ENCODE data around the gene SLC25A47.
"Not testable (repeated sequence)": the region's sequence is repeated elsewhere in the genome, so short reads cannot be mapped to it uniquely, and the experiment has no call there.

Gene SLC25A47, protein sequence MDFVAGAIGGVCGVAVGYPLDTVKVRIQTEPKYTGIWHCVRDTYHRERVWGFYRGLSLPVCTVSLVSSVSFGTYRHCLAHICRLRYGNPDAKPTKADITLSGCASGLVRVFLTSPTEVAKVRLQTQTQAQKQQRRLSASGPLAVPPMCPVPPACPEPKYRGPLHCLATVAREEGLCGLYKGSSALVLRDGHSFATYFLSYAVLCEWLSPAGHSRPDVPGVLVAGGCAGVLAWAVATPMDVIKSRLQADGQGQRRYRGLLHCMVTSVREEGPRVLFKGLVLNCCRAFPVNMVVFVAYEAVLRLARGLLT

DNA sequence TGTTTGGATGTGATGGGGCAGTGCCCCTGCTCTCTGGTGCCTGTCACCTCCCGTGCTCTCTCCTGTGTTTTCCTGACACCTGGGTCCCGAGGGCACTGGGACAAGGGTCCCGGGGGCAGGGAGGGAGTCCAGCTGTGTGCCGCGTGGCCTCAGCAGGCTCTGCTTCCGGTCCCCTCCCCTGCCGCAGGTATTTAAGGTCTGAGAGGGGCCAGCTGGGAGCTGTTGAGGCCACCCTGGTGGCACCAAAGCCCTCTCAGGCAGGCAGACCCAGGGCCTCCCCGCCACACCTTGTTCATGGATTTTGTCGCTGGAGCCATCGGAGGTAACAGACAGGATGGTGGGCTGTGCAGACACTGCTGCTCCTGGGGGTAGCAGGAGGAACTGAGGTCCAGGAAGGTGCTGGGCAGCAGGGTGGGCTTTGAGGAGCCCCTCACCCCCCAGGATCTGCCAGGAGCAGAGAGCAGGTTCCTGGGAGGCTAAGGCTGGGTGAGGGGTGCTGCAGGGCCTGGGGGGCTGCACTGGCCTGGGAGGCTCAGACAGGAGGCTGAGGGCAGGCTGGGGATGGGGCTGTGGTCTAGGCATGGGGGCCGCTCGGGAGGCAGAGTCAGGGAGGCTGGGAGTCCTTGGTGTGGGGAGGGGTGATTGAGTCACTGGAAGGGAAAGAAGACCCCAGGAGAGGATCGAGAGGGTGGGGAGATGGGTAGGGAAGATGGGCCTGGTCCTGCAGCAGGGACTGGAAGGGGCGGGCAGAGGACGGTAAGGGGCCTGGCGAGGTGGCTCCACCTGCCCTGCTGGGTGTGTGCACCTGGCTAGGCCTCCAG is at the start of gene SLC25A47:
SLC25A47 (plus strand) TSS at position 219 of the 821 bp plus-strand sequence; CDS start at position 295, 76 bp downstream.
- DNase-seq (ENCODE audit: low read depth in 2 of 2), result no peak

DNA sequence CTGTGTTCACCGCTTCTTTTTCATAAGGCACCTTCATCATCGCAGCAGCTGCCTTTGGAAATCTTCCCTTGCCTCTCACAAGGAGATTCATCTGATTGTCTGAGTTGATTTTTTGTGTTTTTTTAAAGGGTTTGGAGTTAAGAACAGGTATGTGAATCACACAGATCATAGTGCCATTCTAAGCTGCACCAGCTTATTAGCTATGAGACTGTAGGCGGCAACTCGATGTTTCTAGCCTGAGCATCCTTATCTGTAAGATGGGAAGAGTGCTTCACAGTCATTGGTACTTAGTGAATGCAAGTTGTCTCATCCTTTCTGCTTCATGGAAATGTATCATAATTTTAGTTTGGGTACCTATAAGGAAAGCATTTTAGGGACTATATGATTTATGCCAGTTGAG is 48.9 kb upstream of the SLC25A47 start:
- no peak for DNase-seq (ENCODE audit: low read depth in 2 of 2)

DNA sequence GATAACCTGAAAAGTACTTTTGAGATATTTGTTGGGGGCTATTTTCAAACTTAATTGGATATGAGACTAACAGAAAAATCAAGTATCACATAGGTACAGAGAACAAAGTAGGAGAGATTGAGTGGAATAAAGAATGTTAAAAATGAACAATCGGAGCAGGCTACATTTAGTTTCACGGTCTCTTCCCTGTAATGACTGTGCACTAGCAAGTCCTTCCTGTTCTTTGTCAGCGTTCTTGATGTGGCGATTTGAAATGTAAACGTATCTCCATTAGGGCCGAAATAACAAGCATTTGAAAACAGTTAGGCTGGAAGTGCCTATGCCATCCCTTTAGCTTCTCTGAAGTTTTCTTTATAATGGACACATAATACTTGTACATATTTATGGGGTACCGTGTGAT is 47.9 kb upstream of the SLC25A47 start:
- DNase-seq (ENCODE audit: low read depth in 2 of 2), result no peak

- no peak for DNase-seq (ENCODE audit: low read depth in 2 of 2)
These were observed 44.4 kb upstream of the SLC25A47 start for GRCh38 chr14:100278702-100279101.

- no peak for DNase-seq (ENCODE audit: low read depth in 2 of 2)
These were observed 44.0 kb upstream of the SLC25A47 start for GRCh38 chr14:100279133-100279532.

DNA sequence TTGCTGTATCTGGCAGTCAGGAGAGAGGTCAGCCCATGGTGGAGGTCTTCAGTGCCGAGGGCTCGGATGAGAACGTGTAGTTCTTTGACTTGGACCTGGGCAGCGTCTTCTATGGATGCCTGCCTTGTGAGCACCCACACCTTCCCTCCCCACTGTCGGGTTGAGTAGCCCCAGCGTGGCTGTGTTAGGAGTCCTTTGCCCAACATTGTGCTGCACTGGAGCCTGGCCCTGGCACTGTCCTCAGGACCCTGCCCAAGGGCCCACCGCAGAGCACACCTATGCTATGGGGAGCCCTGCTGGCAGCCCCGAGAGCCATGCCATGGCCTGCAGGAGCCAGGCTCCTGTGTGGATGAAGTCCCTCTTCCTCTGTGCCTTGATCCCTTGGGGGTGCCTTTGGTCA is 43.6 kb upstream of the SLC25A47 start:
- no peak for DNase-seq (ENCODE audit: low read depth in 2 of 2)

- no peak for DNase-seq (ENCODE audit: low read depth in 2 of 2)
These were observed 41.7 kb upstream of the SLC25A47 start for GRCh38 chr14:100281286-100282082.

GRCh38 chr14:100282083-100282350 is 41.1 kb upstream of the SLC25A47 start:
- no peak for DNase-seq (ENCODE audit: low read depth in 2 of 2)

- no peak for DNase-seq (ENCODE audit: low read depth in 2 of 2)
These were observed 40.2 kb upstream of the SLC25A47 start for GRCh38 chr14:100282766-100283419.

DNA sequence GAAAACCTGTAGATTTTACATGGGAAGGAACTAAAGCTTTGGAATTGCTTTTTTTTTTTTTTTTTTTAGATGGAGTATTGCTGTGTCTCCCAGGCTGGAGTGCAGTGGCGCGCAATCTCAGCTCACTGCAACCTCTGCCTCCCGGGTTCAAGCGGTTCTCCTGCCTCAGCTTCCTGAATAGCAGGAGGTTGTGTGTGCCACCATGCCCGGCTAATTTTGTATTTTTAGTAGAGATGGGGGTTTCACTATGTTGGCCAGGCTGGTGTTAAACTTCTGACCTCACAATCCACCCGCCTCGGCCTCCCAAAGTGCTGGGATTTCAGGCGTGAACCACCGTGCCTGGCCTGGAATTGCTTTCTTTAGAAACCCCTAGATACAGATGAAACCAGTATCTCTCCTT is 39.7 kb upstream of the SLC25A47 start:
- not testable (repeated sequence) for DNase-seq (ENCODE audit: low read depth in 2 of 2)

DNA sequence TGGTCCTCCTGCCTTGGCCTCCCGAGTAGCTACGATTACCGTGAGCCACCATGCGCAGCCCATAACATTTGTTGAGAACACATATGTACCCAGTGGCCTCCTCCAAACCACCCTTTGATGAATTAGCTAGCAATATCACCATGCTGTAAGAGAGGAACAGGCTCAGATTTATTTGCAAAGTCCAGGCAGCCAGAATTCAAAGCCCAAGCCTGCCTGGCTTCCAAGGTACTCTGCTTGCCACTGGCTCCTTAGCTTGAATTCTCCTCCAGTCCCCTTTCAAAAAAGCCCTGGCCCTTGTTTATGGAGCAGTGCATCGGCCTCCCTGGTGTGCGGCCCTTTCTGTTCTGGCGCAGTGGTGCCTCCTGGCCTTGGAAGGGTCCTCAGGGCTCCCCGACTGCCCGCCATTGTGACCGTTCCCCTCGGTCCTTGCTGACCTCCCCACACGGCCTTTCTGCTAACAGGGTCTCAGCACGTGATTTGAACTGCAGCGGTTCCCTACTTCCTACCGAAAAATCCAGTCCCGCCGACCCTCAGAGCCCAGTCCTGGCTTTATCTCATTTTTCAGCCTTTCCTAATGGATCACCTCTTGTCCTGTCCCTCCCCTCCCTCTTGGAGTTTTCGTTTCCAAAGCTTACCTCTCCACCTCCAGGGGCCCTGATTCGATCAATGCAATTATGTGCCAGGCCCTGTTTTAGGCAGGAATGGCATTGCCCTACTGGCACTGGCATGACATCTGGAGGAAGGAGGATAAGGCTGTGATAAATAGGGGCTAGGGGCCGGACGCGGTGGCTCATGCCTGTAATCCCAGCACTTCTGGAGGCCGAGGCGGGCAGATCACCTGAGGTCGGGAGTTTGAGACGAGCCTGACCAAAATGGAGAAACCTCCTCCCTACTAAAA is 38.9 kb upstream of the SLC25A47 start:
- no peak for DNase-seq (ENCODE audit: low read depth in 2 of 2)

GRCh38 chr14:100285021-100285912 is 37.9 kb upstream of the SLC25A47 start:
- peak; percentile 62 to 69 for DNase-seq (ENCODE audit: low read depth in 2 of 2)

DNA sequence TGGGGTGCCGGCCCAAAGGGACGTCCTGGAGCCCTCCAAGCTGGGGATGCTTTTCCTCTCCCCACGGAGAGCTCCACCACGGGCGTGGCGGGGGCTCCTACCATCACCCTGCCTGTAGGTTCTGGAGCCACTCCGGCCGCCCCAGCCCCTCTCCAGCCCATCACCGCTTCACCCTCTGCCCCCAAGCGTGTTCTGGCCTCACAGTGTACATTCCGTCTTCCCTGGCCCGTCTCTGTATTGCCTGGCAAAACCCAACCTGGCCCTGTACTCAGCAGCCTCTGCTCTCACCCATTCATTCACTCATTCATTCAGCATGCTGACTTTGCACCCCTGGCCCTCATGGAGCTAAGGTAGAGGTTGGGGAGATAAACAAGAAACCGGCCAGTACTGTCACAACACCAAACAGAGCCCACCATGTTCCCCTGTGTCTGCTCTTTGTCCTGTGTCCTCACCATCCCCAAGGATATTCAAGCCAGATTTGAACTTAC is 37.2 kb upstream of the SLC25A47 start:
- DNase-seq (ENCODE audit: low read depth in 2 of 2), result no peak

DNA sequence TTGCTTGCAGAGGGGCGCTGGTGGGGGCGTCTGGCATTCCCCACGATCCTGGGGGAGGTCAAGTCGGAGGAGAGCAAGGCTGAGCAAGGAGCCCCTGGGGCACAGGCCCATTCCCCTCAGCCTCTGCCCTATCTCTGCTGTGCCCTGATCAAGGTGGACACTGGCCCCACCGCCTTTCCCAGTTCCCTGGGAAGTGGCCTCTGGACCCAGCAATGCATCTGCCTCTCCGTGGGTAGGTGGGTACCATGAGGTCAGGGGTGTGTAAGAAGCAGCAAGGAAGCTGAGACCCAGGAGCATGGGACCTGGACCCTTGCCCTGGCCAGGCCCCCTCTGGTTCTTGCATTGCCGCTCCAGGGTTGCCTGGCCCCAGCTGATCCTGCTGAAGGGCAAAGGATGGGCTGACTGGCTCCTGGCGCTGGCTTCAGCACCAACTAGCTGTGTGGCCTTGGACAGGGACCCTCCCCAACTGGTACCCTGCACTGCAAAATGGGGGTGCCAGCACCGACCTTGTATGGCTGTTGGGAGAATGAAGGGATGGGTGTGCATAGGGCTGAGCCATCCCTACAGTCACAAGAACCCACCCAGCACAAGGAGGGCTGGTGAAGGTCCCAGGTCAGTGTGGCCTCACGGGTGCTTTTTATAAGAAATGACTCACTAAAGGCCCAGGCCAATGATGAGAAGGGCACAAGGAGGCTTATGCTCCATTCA is 36.5 kb upstream of the SLC25A47 start:
- DNase-seq (ENCODE audit: low read depth in 2 of 2), result no peak

DNA sequence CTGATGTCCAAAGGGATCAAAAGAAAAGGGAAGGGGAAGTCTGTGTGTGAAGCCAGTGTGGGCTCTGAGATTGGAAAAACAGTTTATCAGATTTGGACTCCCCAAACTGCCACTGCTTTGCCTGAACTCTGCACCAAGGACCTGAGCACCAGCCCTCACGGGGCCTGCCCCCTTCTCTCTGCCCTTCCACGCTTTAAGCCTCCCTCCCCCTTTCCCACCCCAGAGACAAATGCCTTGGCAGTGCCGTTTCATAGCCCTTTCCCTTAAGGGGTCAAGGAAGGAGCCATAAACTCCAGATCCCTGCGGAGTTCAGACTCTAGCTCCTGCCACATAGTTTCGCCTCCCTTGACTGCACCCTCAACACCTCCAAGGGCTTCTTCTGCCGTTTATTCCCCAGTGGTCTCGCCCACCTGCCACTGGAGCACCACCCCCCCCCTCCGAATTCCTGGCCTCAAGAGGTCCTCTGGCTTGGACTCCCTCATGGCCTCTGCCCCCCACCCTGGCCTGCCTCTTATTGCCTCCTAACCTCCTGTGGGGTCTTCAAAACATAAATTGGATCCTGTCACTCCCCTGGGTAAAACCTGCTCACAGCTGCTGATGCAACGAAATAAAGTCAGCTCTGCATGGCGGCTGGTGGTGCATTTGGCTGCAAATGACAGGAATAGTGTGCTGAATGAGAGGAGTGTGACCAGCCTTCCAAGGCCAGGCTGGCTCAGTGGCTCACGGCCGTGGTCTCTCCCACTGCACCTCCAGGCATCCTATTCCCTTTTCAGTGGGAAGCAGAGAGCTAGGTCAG is 35.7 kb upstream of the SLC25A47 start:
- no peak for DNase-seq (ENCODE audit: low read depth in 2 of 2)

DNA sequence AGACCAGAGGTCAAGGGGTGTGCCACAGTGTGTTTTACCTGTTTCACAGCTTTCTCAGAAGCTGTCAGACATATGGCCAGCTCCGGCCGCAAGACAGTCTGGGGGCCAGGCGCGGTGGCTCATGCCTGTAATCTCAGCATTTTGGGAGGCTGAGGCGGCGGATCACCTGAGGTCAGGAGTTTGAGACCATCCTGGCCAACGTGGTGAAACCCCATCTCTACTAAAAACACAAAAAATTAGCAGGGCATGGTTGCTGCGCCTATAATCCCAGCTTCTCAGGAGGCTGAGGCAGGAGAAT is 35.2 kb upstream of the SLC25A47 start:
- DNase-seq (ENCODE audit: low read depth in 2 of 2), result not testable (repeated sequence)

DNA sequence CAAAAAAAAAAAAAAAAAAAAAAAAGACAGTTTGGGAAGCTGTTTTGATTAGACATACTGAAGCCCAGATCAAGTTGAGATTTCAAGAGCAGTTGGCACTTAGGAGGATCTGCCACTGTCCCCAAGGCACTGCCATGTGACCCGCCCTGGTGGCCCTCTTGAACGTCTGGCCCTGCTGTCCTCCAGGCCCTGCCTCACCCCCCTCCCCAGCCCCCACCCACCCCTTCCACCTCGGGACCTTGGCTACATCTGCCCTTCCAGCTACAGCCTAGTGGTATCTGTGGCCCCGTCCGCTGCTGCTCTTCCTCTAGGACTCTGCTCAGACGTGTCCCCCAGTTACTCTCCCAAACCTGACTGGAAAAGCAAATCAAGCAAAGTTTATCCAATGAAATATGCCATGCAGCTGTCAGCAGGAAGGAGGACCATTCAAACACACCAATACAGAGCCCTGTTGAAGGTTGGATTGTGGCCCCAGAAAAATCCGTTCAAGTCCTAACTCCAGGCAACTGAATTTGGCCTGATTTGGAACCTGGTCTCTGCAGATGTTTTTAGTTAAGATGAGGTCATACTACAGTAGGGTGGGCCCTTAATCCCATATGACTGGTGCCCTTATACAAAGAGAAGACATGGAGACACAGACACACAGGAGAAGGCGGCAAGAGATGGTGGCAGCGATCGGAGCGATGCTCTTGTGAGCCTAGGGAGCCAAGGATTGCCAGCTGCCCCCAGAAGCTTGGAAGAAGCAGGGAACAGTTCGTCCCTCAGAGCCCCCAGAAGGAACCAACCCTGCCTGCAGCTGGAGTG is 34.6 kb upstream of the SLC25A47 start:
- DNase-seq (ENCODE audit: low read depth in 2 of 2), result no peak

Data from activated CD4-positive, alpha-beta T cell treated with anti-CD3 and anti-CD28 coated beads for 24 hours (primary cell).